Adipocyte (in vitro differentiated cells): ENCODE results near the gene C14orf132.

Experiments used
- DNase-seq: peaks from one replicate; pipeline ENCODE4 v3.0.0-alpha.2; 2015; ENCODE audit warnings: low read depth
- H3K27me3 ChIP-seq: replicated peaks from 2 replicates; pipeline ENCODE4 v1.7.0; 2013; ENCODE audit warnings: mild to moderate bottlenecking, low read length, moderate library complexity; ENCODE audit not compliant: control insufficient read depth, insufficient read depth
- H3K36me3 ChIP-seq: 2 replicates; pipeline ENCODE4 v1.7.0; 2013; ENCODE audit warnings: low read length, mild to moderate bottlenecking, moderate library complexity; ENCODE audit not compliant: control insufficient read depth, insufficient read depth, severe bottlenecking
- H3K4me1 ChIP-seq: 2 replicates; pipeline ENCODE4 v1.7.0; 2013; ENCODE audit warnings: mild to moderate bottlenecking, low read length, moderate library complexity; ENCODE audit not compliant: control insufficient read depth, insufficient read depth
- H3K4me3 ChIP-seq: 2 replicates; pipeline ENCODE4 v1.7.0; 2013; ENCODE audit warnings: mild to moderate bottlenecking, low read length, moderate library complexity
- H3K9ac ChIP-seq: 2 replicates; pipeline ENCODE4 v1.7.0; 2013; ENCODE audit warnings: mild to moderate bottlenecking, low read length, moderate library complexity
- H3K9me3 ChIP-seq: 2 replicates; pipeline ENCODE4 v1.7.0; 2013; ENCODE audit warnings: mild to moderate bottlenecking, low read length, moderate library complexity; ENCODE audit not compliant: control insufficient read depth

The C14orf132 gene

GRCh38 chr14:96088074-96088473, 48.9 kb downstream of the C14orf132 start:
- no peak for DNase-seq
- Histone ChIP-seq H3K9ac (no peak overlapping the region), H3K27me3 (no peaks in the 10 kb centered on the region), H3K4me3 (no peak overlapping the region), H3K9me3 (no peaks in the 10 kb centered on the region), H3K36me3 (no peaks in the 10 kb centered on the region), H3K4me1 (peaks cover 11% of the 10 kb centered on the region)

GRCh38 chr14:96088481-96088880, 49.3 kb downstream of the C14orf132 start:
- H3K27me3 ChIP-seq: no peaks in the 10 kb centered on the region
- no peak for DNase-seq
- H3K4me3 ChIP-seq: no peak overlapping the region
- no peaks in the 10 kb centered on the region for H3K9me3 ChIP-seq
- peaks cover 11% of the 10 kb centered on the region for H3K4me1 ChIP-seq
- no peak overlapping the region for H3K9ac ChIP-seq
- no peaks in the 10 kb centered on the region for H3K36me3 ChIP-seq

- Histone ChIP-seq H3K4me3 (no peak overlapping the region), H3K9me3 (no peaks in the 10 kb centered on the region), H3K9ac (no peak overlapping the region), H3K4me1 (peaks cover 11% of the 10 kb centered on the region), H3K36me3 (no peaks in the 10 kb centered on the region), H3K27me3 (no peaks in the 10 kb centered on the region)
- DNase-seq: no peak
These were observed 49.7 kb downstream of the C14orf132 start for GRCh38 chr14:96088911-96089310.

- Histone ChIP-seq H3K9me3 (no peaks in the 10 kb centered on the region), H3K4me3 (no peak overlapping the region), H3K36me3 (no peaks in the 10 kb centered on the region), H3K4me1 (peaks cover 11% of the 10 kb centered on the region), H3K9ac (no peak overlapping the region), H3K27me3 (no peaks in the 10 kb centered on the region)
- DNase-seq: no peak
These were observed 50.2 kb downstream of the C14orf132 start for GRCh38 chr14:96089401-96089800.

GRCh38 chr14:96090441-96091148, 51.4 kb downstream of the C14orf132 start:
- H3K4me1 ChIP-seq: peaks cover 14% of the 10 kb centered on the region
- no peak overlapping the region for H3K9ac ChIP-seq
- H3K27me3 ChIP-seq: no peaks in the 10 kb centered on the region
- no peak overlapping the region for H3K4me3 ChIP-seq
- DNase-seq: peak; percentile 70
- H3K36me3 ChIP-seq: no peaks in the 10 kb centered on the region
- no peaks in the 10 kb centered on the region for H3K9me3 ChIP-seq

GRCh38 chr14:96091149-96091693, 52.1 kb downstream of the C14orf132 start:
- Histone ChIP-seq H3K9me3 (no peaks in the 10 kb centered on the region), H3K36me3 (no peaks in the 10 kb centered on the region), H3K27me3 (no peaks in the 10 kb centered on the region), H3K4me1 (peaks cover 20% of the 10 kb centered on the region), H3K9ac (no peak overlapping the region), H3K4me3 (no peak overlapping the region)
- no peak for DNase-seq

GRCh38 chr14:96091941-96092411, 52.8 kb downstream of the C14orf132 start:
- H3K9ac ChIP-seq: no peak overlapping the region
- H3K4me3 ChIP-seq: no peak overlapping the region
- peaks cover 24% of the 10 kb centered on the region for H3K4me1 ChIP-seq
- peaks cover 2% of the 10 kb centered on the region for H3K27me3 ChIP-seq
- no peaks in the 10 kb centered on the region for H3K9me3 ChIP-seq
- no peaks in the 10 kb centered on the region for H3K36me3 ChIP-seq
- no peak for DNase-seq

GRCh38 chr14:96092936-96093335, 53.8 kb downstream of the C14orf132 start:
- Histone ChIP-seq H3K27me3 (peaks cover 8% of the 10 kb centered on the region), H3K9me3 (no peaks in the 10 kb centered on the region), H3K9ac (no peak overlapping the region), H3K4me3 (no peak overlapping the region), H3K36me3 (no peaks in the 10 kb centered on the region), H3K4me1 (peaks cover 24% of the 10 kb centered on the region)
- no peak for DNase-seq

GRCh38 chr14:96094211-96094610, 55.0 kb downstream of the C14orf132 start:
- no peak overlapping the region for H3K9ac ChIP-seq
- DNase-seq: no peak
- H3K4me3 ChIP-seq: no peak overlapping the region
- peaks cover 24% of the 10 kb centered on the region for H3K4me1 ChIP-seq
- no peaks in the 10 kb centered on the region for H3K9me3 ChIP-seq
- peaks cover 8% of the 10 kb centered on the region for H3K27me3 ChIP-seq
- no peaks in the 10 kb centered on the region for H3K36me3 ChIP-seq

GRCh38 chr14:96094656-96095055, 55.5 kb downstream of the C14orf132 start:
- peaks cover 8% of the 10 kb centered on the region for H3K27me3 ChIP-seq
- peaks cover 24% of the 10 kb centered on the region for H3K4me1 ChIP-seq
- no peak for DNase-seq
- no peaks in the 10 kb centered on the region for H3K36me3 ChIP-seq
- no peaks in the 10 kb centered on the region for H3K9me3 ChIP-seq
- no peak overlapping the region for H3K4me3 ChIP-seq
- no peak overlapping the region for H3K9ac ChIP-seq

- Histone ChIP-seq H3K27me3 (peaks cover 8% of the 10 kb centered on the region), H3K4me3 (no peak overlapping the region), H3K36me3 (no peaks in the 10 kb centered on the region), H3K4me1 (peaks cover 24% of the 10 kb centered on the region), H3K9me3 (no peaks in the 10 kb centered on the region), H3K9ac (no peak overlapping the region)
- peak; percentile 10 for DNase-seq
These were observed 55.9 kb downstream of the C14orf132 start for GRCh38 chr14:96095058-96095457.
